Measurements from ENCODE around the gene IL1RAPL1. TPM values are rescaled to one million over a fixed set of nuclear protein-coding genes. Genes with fewer than 3 reads are reported as not detected.

IL1RAPL1 gene
- total and polyA plus RNA-seq, 2 experiments from 2014 or later, result 0.18 to 0.49 TPM

DNA sequence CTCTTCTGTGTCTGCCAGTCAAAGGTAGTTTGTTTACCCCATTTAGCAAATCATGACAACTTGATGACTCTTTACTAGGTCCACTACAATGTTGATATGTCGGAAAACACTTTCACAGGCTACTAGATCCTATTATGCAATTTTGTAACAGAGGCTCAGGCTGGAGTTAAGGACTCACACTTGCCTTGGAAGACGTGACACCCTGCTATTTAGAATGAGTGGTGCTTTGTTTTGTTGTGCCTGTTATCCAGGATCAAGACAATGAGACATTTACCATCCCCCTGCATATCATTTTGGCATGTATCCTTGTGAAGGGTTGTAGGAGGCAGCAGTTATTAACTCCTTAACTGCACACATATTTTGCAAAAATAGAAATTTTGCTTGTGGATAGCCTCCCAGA, 263.7 kb downstream of the IL1RAPL1 start (continued):
- TF ChIP-seq, protein P1, sequence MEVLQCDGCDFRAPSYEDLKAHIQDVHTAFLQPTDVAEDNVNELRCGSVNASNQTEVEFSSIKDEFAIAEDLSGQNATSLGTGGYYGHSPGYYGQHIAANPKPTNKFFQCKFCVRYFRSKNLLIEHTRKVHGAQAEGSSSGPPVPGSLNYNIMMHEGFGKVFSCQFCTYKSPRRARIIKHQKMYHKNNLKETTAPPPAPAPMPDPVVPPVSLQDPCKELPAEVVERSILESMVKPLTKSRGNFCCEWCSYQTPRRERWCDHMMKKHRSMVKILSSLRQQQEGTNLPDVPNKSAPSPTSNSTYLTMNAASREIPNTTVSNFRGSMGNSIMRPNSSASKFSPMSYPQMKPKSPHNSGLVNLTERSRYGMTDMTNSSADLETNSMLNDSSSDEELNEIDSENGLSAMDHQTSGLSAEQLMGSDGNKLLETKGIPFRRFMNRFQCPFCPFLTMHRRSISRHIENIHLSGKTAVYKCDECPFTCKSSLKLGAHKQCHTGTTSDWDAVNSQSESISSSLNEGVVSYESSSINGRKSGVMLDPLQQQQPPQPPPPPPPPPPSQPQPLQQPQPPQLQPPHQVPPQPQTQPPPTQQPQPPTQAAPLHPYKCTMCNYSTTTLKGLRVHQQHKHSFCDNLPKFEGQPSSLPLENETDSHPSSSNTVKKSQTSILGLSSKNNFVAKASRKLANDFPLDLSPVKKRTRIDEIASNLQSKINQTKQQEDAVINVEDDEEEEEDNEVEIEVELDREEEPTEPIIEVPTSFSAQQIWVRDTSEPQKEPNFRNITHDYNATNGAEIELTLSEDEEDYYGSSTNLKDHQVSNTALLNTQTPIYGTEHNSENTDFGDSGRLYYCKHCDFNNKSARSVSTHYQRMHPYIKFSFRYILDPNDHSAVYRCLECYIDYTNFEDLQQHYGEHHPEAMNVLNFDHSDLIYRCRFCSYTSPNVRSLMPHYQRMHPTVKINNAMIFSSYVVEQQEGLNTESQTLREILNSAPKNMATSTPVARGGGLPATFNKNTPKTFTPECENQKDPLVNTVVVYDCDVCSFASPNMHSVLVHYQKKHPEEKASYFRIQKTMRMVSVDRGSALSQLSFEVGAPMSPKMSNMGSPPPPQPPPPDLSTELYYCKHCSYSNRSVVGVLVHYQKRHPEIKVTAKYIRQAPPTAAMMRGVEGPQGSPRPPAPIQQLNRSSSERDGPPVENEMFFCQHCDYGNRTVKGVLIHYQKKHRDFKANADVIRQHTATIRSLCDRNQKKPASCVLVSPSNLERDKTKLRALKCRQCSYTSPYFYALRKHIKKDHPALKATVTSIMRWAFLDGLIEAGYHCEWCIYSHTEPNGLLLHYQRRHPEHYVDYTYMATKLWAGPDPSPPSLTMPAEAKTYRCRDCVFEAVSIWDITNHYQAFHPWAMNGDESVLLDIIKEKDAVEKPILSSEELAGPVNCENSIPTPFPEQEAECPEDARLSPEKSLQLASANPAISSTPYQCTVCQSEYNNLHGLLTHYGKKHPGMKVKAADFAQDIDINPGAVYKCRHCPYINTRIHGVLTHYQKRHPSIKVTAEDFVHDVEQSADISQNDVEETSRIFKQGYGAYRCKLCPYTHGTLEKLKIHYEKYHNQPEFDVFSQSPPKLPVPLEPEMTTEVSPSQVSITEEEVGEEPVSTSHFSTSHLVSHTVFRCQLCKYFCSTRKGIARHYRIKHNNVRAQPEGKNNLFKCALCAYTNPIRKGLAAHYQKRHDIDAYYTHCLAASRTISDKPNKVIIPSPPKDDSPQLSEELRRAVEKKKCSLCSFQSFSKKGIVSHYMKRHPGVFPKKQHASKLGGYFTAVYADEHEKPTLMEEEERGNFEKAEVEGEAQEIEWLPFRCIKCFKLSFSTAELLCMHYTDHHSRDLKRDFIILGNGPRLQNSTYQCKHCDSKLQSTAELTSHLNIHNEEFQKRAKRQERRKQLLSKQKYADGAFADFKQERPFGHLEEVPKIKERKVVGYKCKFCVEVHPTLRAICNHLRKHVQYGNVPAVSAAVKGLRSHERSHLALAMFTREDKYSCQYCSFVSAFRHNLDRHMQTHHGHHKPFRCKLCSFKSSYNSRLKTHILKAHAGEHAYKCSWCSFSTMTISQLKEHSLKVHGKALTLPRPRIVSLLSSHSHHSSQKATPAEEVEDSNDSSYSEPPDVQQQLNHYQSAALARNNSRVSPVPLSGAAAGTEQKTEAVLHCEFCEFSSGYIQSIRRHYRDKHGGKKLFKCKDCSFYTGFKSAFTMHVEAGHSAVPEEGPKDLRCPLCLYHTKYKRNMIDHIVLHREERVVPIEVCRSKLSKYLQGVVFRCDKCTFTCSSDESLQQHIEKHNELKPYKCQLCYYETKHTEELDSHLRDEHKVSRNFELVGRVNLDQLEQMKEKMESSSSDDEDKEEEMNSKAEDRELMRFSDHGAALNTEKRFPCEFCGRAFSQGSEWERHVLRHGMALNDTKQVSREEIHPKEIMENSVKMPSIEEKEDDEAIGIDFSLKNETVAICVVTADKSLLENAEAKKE (CRISPR knock-in tag; IDR thresholded peaks at IDR 0.05), result no peak
- TF ChIP-seq EZH2phosphoT487 (IDR thresholded peaks at IDR 0.05; ENCODE audit: unreplicated experiment), result no peak
- TF ChIP-seq, protein P2, sequence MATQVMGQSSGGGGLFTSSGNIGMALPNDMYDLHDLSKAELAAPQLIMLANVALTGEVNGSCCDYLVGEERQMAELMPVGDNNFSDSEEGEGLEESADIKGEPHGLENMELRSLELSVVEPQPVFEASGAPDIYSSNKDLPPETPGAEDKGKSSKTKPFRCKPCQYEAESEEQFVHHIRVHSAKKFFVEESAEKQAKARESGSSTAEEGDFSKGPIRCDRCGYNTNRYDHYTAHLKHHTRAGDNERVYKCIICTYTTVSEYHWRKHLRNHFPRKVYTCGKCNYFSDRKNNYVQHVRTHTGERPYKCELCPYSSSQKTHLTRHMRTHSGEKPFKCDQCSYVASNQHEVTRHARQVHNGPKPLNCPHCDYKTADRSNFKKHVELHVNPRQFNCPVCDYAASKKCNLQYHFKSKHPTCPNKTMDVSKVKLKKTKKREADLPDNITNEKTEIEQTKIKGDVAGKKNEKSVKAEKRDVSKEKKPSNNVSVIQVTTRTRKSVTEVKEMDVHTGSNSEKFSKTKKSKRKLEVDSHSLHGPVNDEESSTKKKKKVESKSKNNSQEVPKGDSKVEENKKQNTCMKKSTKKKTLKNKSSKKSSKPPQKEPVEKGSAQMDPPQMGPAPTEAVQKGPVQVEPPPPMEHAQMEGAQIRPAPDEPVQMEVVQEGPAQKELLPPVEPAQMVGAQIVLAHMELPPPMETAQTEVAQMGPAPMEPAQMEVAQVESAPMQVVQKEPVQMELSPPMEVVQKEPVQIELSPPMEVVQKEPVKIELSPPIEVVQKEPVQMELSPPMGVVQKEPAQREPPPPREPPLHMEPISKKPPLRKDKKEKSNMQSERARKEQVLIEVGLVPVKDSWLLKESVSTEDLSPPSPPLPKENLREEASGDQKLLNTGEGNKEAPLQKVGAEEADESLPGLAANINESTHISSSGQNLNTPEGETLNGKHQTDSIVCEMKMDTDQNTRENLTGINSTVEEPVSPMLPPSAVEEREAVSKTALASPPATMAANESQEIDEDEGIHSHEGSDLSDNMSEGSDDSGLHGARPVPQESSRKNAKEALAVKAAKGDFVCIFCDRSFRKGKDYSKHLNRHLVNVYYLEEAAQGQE (IDR thresholded peaks at IDR 0.05; ENCODE audit: unreplicated experiment), result no peak
- TF ChIP-seq JUNB (IDR thresholded peaks at IDR 0.05; ENCODE audit: unreplicated experiment), result no peak

DNA sequence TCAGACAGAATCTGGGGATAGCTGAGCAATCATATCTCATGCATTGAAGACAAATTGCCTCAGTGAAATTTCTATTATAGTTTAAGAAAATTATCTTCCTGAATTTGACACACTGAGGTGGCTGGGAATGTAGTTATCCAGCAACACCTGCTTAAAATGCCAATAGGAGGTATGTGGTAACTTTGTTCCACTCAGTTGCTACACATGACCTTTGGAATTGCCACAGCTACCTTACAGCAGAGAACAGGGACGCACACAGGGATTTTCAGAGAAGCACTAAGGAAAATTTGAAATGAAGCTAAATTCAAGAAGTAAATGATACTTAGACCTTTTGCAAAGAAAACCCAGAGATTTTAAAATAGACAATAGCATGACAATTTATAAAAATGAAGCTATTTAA, 264.6 kb downstream of the IL1RAPL1 start:
- Mint-ChIP-seq H3K4me1 (peaks cover 18% of the 10 kb centered on the region), H3K27me3 (ENCODE audit: insufficient read depth, low read depth, poor library complexity) (peaks cover 2% of the 10 kb centered on the region), H3K27ac (no peak overlapping the region), H3K9me3 (no peaks in the 10 kb centered on the region), H3K4me3 (no peak overlapping the region), H3K36me3 (ENCODE audit: low read depth) (no peaks in the 10 kb centered on the region)
- Histone ChIP-seq H3K27ac (ENCODE audit: low read depth) (no peak overlapping the region), H3K4me2 (no peak overlapping the region), H3K4me3 (no peak overlapping the region), H3K9me2 (ENCODE audit: insufficient read depth) (no peaks in the 10 kb centered on the region), H4K20me1 (replicated peaks; ENCODE audit: insufficient read depth) (no peaks in the 10 kb centered on the region), H3K79me2 (replicated peaks; ENCODE audit: insufficient read depth) (no peaks in the 10 kb centered on the region), H3K27me3 (ENCODE audit: insufficient read depth) (no peaks in the 10 kb centered on the region), H2AFZ (no peak overlapping the region), H3F3A (replicated peaks; ENCODE audit: low read depth) (no peaks in the 10 kb centered on the region), H3K4me1 (ENCODE audit: insufficient read depth) (no peaks in the 10 kb centered on the region; the same call in 1 of the 2 replicates), H3K36me3 (ENCODE audit: insufficient read depth) (no peaks in the 10 kb centered on the region)
- ATAC-seq (no peak), DNase-seq (ENCODE audit: low spot score) (no peak)
- TF ChIP-seq JUNB (IDR thresholded peaks at IDR 0.05; ENCODE audit: unreplicated experiment) (no peak), EZH2 (IDR thresholded peaks at IDR 0.05; ENCODE audit: low read depth, unreplicated experiment) (no peak), CREB1 (CRISPR knock-in tag; IDR thresholded peaks at IDR 0.05; ENCODE audit: low read depth) (no peak), EZH2phosphoT487 (IDR thresholded peaks at IDR 0.05; ENCODE audit: unreplicated experiment) (no peak), STAT1 (IDR thresholded peaks at IDR 0.05; ENCODE audit: unreplicated experiment) (no peak)

Data from GM23338 (cell line).